ENCODE results near the gene POLR1H. TPM values are rescaled to one million over a fixed set of nuclear protein-coding genes. Genes with fewer than 3 reads are reported as not detected.
"Not testable (repeated sequence)": the region's sequence is repeated elsewhere in the genome, so short reads cannot be mapped to it uniquely, and the experiment has no call there.

POLR1H gene
- total RNA-seq, 4 donors from 2014 or later = 11.6 to 28.8 (median 20.0) TPM

- H3K36me3 ChIP-seq = peaks cover 0 to 25% of the 10 kb centered on the region in 2 donors
- H3K4me3 ChIP-seq = no peak overlapping the region
- H3K4me1 ChIP-seq = no peaks in the 10 kb centered on the region
- no peak for TF ChIP-seq POLR2AphosphoS5 (IDR thresholded peaks at IDR 0.05)
- TF ChIP-seq POLR2A (IDR thresholded peaks at IDR 0.05) = no peak
- TF ChIP-seq, protein P1, sequence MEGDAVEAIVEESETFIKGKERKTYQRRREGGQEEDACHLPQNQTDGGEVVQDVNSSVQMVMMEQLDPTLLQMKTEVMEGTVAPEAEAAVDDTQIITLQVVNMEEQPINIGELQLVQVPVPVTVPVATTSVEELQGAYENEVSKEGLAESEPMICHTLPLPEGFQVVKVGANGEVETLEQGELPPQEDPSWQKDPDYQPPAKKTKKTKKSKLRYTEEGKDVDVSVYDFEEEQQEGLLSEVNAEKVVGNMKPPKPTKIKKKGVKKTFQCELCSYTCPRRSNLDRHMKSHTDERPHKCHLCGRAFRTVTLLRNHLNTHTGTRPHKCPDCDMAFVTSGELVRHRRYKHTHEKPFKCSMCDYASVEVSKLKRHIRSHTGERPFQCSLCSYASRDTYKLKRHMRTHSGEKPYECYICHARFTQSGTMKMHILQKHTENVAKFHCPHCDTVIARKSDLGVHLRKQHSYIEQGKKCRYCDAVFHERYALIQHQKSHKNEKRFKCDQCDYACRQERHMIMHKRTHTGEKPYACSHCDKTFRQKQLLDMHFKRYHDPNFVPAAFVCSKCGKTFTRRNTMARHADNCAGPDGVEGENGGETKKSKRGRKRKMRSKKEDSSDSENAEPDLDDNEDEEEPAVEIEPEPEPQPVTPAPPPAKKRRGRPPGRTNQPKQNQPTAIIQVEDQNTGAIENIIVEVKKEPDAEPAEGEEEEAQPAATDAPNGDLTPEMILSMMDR (IDR thresholded peaks at IDR 0.05) = no peak
- no peak for TF ChIP-seq EP300 (IDR thresholded peaks at IDR 0.05)
- H3K9me3 ChIP-seq = no peaks in the 10 kb centered on the region
- H3K27me3 ChIP-seq = no peaks in the 10 kb centered on the region
- H3K27ac ChIP-seq = no peak overlapping the region
- 84 to 88% methylated on average over 2 to 3 of the region's 3 CpGs for WGBS, 2 donors (ENCODE audit: low coverage in 1 of 2)
- no peak for ATAC-seq
Observed at GRCh38 chr6:30022189-30022588, 38.9 kb upstream of the POLR1H start.

DNA sequence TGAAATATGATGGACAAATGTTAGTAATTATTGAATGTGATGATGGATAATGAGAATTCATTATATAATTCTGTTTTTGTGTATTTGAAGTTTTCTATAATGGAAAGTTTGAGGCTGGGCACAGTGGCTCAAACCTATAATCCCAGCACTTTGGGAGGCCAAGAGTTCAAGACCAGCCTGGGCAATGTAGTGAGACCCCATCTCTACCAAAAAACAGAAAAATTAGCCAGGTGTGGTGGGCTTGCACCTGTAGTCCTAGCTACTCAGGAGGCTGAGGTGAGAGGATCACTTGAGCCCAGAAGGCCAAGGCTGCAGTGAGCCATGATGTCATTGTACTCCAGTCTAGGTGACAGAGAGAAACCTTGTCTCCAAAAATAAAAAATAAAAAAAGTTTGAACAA lies 38.4 kb upstream of the POLR1H start:
- H3K27ac ChIP-seq, H3K9me3 ChIP-seq, ATAC-seq, H3K27me3 ChIP-seq, H3K4me3 ChIP-seq, H3K4me1 ChIP-seq: not testable (repeated sequence)
- peaks cover 0 to 25% of the 10 kb centered on the region in 2 donors for H3K36me3 ChIP-seq

DNA sequence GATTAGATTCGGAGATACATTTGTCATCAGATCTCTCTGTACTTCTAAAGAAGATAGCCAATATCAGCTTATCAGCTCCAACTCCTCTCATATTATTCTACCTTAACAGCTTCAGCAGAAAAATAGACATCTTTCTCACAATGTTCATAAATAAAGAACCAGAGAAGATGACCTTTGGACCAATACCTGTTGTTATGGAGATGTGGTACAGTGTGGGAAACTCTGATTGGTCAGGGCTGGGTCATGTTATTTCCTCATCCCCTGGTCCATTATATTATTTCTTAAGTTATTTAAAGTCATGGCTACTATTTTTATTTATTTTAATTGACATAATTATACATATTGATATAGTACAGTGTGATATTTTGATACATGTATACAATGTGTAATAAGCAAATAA lies 35.9 kb upstream of the POLR1H start:
- Histone ChIP-seq H3K36me3 (peaks cover 0 to 8% of the 10 kb centered on the region in 2 donors), H3K4me3 (no peak overlapping the region), H3K9me3 (no peaks in the 10 kb centered on the region), H3K27ac (no peak overlapping the region), H3K27me3 (no peaks in the 10 kb centered on the region), H3K4me1 (no peaks in the 10 kb centered on the region)
- ATAC-seq = no peak
- TF ChIP-seq POLR2A (IDR thresholded peaks at IDR 0.05) (no peak), EP300 (IDR thresholded peaks at IDR 0.05) (no peak), POLR2AphosphoS5 (IDR thresholded peaks at IDR 0.05) (no peak)
- TF ChIP-seq, protein P1 (IDR thresholded peaks at IDR 0.05) = no peak
- 100% methylated on average over 1 of the region's 1 CpG for WGBS, 2 donors (ENCODE audit: low coverage in 1 of 2)

DNA sequence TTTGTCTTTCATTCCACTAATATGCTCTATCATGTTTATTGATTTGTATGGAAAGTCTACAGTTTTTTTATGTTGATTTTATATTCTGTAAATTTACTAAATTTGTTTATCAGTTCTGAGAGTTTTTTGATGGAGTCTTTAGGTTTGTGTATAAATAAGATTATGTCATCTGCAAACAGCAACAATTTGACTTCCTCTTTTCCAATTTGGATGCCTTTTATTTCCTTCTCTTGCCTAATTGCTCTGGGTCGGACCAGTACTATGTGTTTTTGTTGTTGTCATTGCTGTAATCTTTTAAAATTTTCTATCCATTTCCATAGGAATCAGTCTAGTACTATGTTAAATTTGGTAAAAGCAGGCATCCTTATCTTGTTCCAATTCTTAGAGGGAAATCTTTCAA lies 31.5 kb upstream of the POLR1H start:
- WGBS, 2 donors (ENCODE audit: low coverage in 1 of 2) = 88 to 100% methylated on average over 1 of the region's 1 CpG
- TF ChIP-seq, protein P1 (IDR thresholded peaks at IDR 0.05) = no peak
- TF ChIP-seq POLR2A (IDR thresholded peaks at IDR 0.05) (no peak), EP300 (IDR thresholded peaks at IDR 0.05) (no peak), POLR2AphosphoS5 (IDR thresholded peaks at IDR 0.05) (no peak)
- Histone ChIP-seq H3K27me3 (no peaks in the 10 kb centered on the region), H3K4me3 (no peak overlapping the region), H3K27ac (no peak overlapping the region), H3K36me3 (peaks cover 0 to 15% of the 10 kb centered on the region in 2 donors), H3K4me1 (no peaks in the 10 kb centered on the region), H3K9me3 (no peaks in the 10 kb centered on the region)
- ATAC-seq = no peak

DNA sequence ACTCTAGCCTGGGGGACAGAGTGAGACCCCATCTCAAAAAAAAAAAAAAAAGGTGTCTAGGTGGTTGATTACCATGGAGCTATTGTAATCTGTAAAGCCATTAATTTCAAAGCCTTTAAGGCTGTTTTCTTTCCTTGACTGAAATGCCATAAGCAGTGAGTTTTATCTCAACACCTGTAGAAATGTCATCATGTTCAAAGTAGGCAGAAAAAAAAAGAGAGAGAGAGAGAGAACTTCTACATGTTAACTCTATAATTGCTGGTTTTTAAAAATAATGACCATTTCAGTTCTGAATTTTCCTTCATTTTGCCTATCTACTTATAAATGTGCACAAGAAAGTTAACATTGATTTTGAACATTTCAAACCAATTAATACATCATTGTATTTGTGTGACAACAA lies 29.7 kb upstream of the POLR1H start:
- Histone ChIP-seq H3K9me3 (no peaks in the 10 kb centered on the region), H3K4me1 (no peaks in the 10 kb centered on the region), H3K27ac (no peak overlapping the region), H3K27me3 (no peaks in the 10 kb centered on the region), H3K4me3 (no peak overlapping the region), H3K36me3 (peaks cover 0 to 20% of the 10 kb centered on the region in 2 donors)
- TF ChIP-seq EP300 (IDR thresholded peaks at IDR 0.05) (no peak), POLR2AphosphoS5 (IDR thresholded peaks at IDR 0.05) (no peak), POLR2A (IDR thresholded peaks at IDR 0.05) (no peak)
- TF ChIP-seq, protein P1 (IDR thresholded peaks at IDR 0.05) = no peak
- no peak for ATAC-seq

GRCh38 chr6:30033440-30033839 lies 27.6 kb upstream of the POLR1H start:
- not testable (repeated sequence) for H3K27ac ChIP-seq, H3K9me3 ChIP-seq, ATAC-seq, H3K4me1 ChIP-seq, H3K4me3 ChIP-seq, H3K27me3 ChIP-seq
- peaks cover 0 to 20% of the 10 kb centered on the region in 2 donors for H3K36me3 ChIP-seq
- 93 to 94% methylated on average over 4 to 5 of the region's 5 CpGs for WGBS, 2 donors (ENCODE audit: low coverage in 1 of 2)
